Calu3 (cell line): ENCODE data around the gene ANKRD16. TPM values are rescaled to one million over a fixed set of nuclear protein-coding genes. Genes with fewer than 3 reads are reported as not detected.
"Not testable (repeated sequence)": the region's sequence is repeated elsewhere in the genome, so short reads cannot be mapped to it uniquely, and the experiment has no call there.

Source experiments
- BruUV-seq: library from RNA; stranded (reverse); fragments of 400-500 nt; replicated peaks from 2 replicates; lab custom pipeline; 2021; lab: Mats Ljungman, UMichigan
- CTCF ChIA-PET: fragments of 300-600 bp; sonication (Branson Sonifier 250); formaldehyde crosslinking; loops from one replicate; lab custom pipeline; 2022; ENCODE audit warnings: antibody characterized with exemption; lab: Charles Lee
- DNase-seq: peaks from one replicate; pipeline ENCODE4 v3.0.0; 2022
- H3K27ac Mint-ChIP-seq: one replicate; pipeline ENCODE4 v1.8.0; 2022; ENCODE audit warnings: mixed read lengths; ENCODE audit not compliant: unreplicated experiment
- H3K27me3 Mint-ChIP-seq: one replicate; pipeline ENCODE4 v1.8.0; 2022; ENCODE audit warnings: mixed read lengths; ENCODE audit not compliant: unreplicated experiment
- H3K36me3 Mint-ChIP-seq: one replicate; pipeline ENCODE4 v1.8.0; 2022; ENCODE audit warnings: mild to moderate bottlenecking, moderate library complexity, mixed read lengths; ENCODE audit not compliant: insufficient read depth, unreplicated experiment
- H3K4me1 Mint-ChIP-seq: one replicate; pipeline ENCODE4 v1.8.0; 2022; ENCODE audit warnings: mild to moderate bottlenecking, low read depth, mixed read lengths; ENCODE audit not compliant: unreplicated experiment
- H3K4me3 Mint-ChIP-seq: one replicate; pipeline ENCODE4 v1.8.0; 2022; ENCODE audit warnings: mild to moderate bottlenecking, low read depth, moderate library complexity, mixed read lengths; ENCODE audit not compliant: unreplicated experiment
- H3K9me3 Mint-ChIP-seq: one replicate; pipeline ENCODE4 v1.8.0; 2022; ENCODE audit warnings: low read depth, mixed read lengths; ENCODE audit not compliant: unreplicated experiment
- CTCF ChIP-seq: fragments of 200-600 bp; IDR thresholded peaks from one replicate; pipeline ENCODE4 v1.8.0; 2022; ENCODE audit warnings: antibody characterized with exemption; ENCODE audit not compliant: unreplicated experiment
- intact Hi-C: fragments of 100-400 bp; cut with micrococcal nuclease; formaldehyde crosslinking; loops from one replicate; pipeline ENCODE4 v1.10.0; 2022; ENCODE audit not compliant: unreplicated experiment
- total RNA-seq: library from RNA; stranded (reverse); gene quantifications from 2 replicates; pipeline ENCODE4 v1.2.3, GENCODE V29; 2022

The ANKRD16 gene
- total RNA-seq, 1 experiment from 2014 or later = 8.7 TPM

- no peaks in the 10 kb centered on the region for H3K9me3 Mint-ChIP-seq
- no peaks in the 10 kb centered on the region for H3K27me3 Mint-ChIP-seq
- peaks cover 12% of the 10 kb centered on the region for H3K4me1 Mint-ChIP-seq
- no TSS peak for BruUV-seq
- TF ChIP-seq CTCF = no peak
- H3K27ac Mint-ChIP-seq = no peak overlapping the region
- H3K4me3 Mint-ChIP-seq = no peak overlapping the region
- peaks cover 39% of the 10 kb centered on the region for H3K36me3 Mint-ChIP-seq
- no peak for DNase-seq
- CTCF ChIA-PET = no interaction called here
- intact Hi-C loops = no loop called here
Observed at GRCh38 chr10:5885619-5886018, 4.1 kb downstream of the ANKRD16 start.

- no TSS peak for BruUV-seq
- Mint-ChIP-seq H3K9me3 (no peaks in the 10 kb centered on the region), H3K27ac (no peak overlapping the region), H3K4me1 (peaks cover 4% of the 10 kb centered on the region), H3K36me3 (peaks cover 22% of the 10 kb centered on the region), H3K27me3 (no peaks in the 10 kb centered on the region), H3K4me3 (no peak overlapping the region)
- no peak for TF ChIP-seq CTCF
- CTCF ChIA-PET = interaction anchor here (0.7 kb wide), 1 partner anchor 12 kb away, joined by 4 read pairs; no protein-coding TSS in a partner anchor
- DNase-seq = no peak
- intact Hi-C loops = no loop called here
Observed at GRCh38 chr10:5882961-5883360, 6.7 kb downstream of the ANKRD16 start.

GRCh38 chr10:5877041-5877440 lies 12.7 kb downstream of the ANKRD16 start:
- CTCF ChIA-PET = interaction anchor here (0.9 kb wide), 1 partner anchor 13 kb away, joined by 5 read pairs; the partner anchor contains the start of genes ANKRD16 and FBH1
- not testable (repeated sequence) for H3K27ac Mint-ChIP-seq

GRCh38 chr10:5876181-5876768 lies 13.4 kb downstream of the ANKRD16 start:
- no peak overlapping the region for H3K4me3 Mint-ChIP-seq
- intact Hi-C loops = no loop called here
- no peak overlapping the region for H3K27ac Mint-ChIP-seq
- H3K9me3 Mint-ChIP-seq = no peaks in the 10 kb centered on the region
- CTCF ChIA-PET = no interaction called here
- no peaks in the 10 kb centered on the region for H3K27me3 Mint-ChIP-seq
- no peak for DNase-seq
- no peak for TF ChIP-seq CTCF
- BruUV-seq = no TSS peak
- no peaks in the 10 kb centered on the region for H3K4me1 Mint-ChIP-seq
- H3K36me3 Mint-ChIP-seq = peaks cover 4% of the 10 kb centered on the region

More at GRCh38 chr10:5877041-5877440, 12.7 kb downstream of the ANKRD16 start:
- H3K4me3 Mint-ChIP-seq, BruUV-seq, intact Hi-C loops, H3K4me1 Mint-ChIP-seq, H3K27me3 Mint-ChIP-seq, H3K9me3 Mint-ChIP-seq, DNase-seq: not testable (repeated sequence)
- peaks cover 11% of the 10 kb centered on the region for H3K36me3 Mint-ChIP-seq

- no TSS peak for BruUV-seq
- Mint-ChIP-seq H3K27ac (no peak overlapping the region), H3K27me3 (no peaks in the 10 kb centered on the region), H3K4me3 (no peak overlapping the region), H3K9me3 (no peaks in the 10 kb centered on the region), H3K4me1 (no peaks in the 10 kb centered on the region), H3K36me3 (no peaks in the 10 kb centered on the region)
- CTCF ChIA-PET = interaction anchor here (1.3 to 1.6 kb wide), 2 partner anchors 15 to 60 kb away, joined by 3 read pairs; partner anchors contain the start of gene GDI2
- DNase-seq = peak; percentile 71
- intact Hi-C loops = loop anchor here (5.0 kb wide), 2 partner anchors 36 to 61 kb away; partner anchors contain the start of gene GDI2
- no peak for TF ChIP-seq CTCF
Observed at GRCh38 chr10:5873515-5873995, 16.1 kb downstream of the ANKRD16 start.
